ENCODE data around the gene SSBP4.

DNA sequence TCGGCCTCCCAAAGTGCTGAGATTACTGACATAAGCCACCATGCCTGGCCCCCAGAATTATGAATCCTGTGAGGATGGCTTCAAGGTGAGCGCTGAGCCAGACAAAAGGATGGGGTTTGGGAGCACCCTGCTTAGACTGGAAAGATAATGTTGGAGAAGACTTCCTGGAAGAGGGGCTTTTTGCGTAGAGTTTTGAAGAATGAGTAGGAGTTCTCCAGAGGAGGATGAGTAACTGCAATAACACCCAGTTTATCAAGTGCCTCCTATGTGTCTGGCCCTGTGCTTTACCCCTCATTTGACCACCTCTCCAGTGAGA lies 33.9 kb upstream of the SSBP4 start:
- TF ChIP-seq CTCF (conservative IDR thresholded peaks at IDR 0.05; ENCODE audit: low read depth in 2 of 2) (no peak), POLR2AphosphoS5 (IDR thresholded peaks at IDR 0.05; ENCODE audit: low read depth) (no peak), EZH2phosphoT487 (IDR thresholded peaks at IDR 0.05; ENCODE audit: unreplicated experiment) (no peak), REST (IDR thresholded peaks at IDR 0.05; ENCODE audit: unreplicated experiment) (no peak)
